OCI-M2 (cell line): ENCODE results near the gene PRADC1.

Experiments used
- DNase-seq: peaks from one replicate; lab custom pipeline; 2025; ENCODE audit not compliant: unreplicated experiment; lab: John Stamatoyannopoulos, UW

Gene PRADC1

GRCh38 chr2:73259276-73259675 is 26.2 kb upstream of the PRADC1 start:
- no peak for DNase-seq

GRCh38 chr2:73258913-73259215 is 25.8 kb upstream of the PRADC1 start:
- DNase-seq = no peak

GRCh38 chr2:73258186-73258912 is 25.3 kb upstream of the PRADC1 start:
- no peak for DNase-seq

GRCh38 chr2:73257425-73258125 is 24.5 kb upstream of the PRADC1 start:
- no peak for DNase-seq

GRCh38 chr2:73257021-73257420 is 24.0 kb upstream of the PRADC1 start:
- DNase-seq = no peak

- DNase-seq = no peak
Observed at GRCh38 chr2:73256618-73256922, 23.5 kb upstream of the PRADC1 start.

- DNase-seq = no peak
Observed at GRCh38 chr2:73255907-73256617, 23.0 kb upstream of the PRADC1 start.

GRCh38 chr2:73255007-73255644 is 22.1 kb upstream of the PRADC1 start:
- no peak for DNase-seq

GRCh38 chr2:73254343-73255006 is 21.4 kb upstream of the PRADC1 start:
- DNase-seq = no peak

GRCh38 chr2:73253901-73254300 is 20.9 kb upstream of the PRADC1 start:
- DNase-seq = no peak

GRCh38 chr2:73253400-73253799 is 20.4 kb upstream of the PRADC1 start:
- DNase-seq = no peak

GRCh38 chr2:73252238-73253027 is 19.4 kb upstream of the PRADC1 start:
- DNase-seq = no peak

- DNase-seq = no peak
Observed at GRCh38 chr2:73250872-73251846, 18.1 kb upstream of the PRADC1 start.

GRCh38 chr2:73249636-73250035 is 16.6 kb upstream of the PRADC1 start:
- DNase-seq = no peak

- DNase-seq = no peak
Observed at GRCh38 chr2:73246850-73247249, 13.8 kb upstream of the PRADC1 start.

GRCh38 chr2:73244580-73244979 is 11.5 kb upstream of the PRADC1 start:
- no peak for DNase-seq

GRCh38 chr2:73243884-73244570 is 11.0 kb upstream of the PRADC1 start:
- no peak for DNase-seq

- DNase-seq = no peak
Observed at GRCh38 chr2:73239776-73240175, 6.7 kb upstream of the PRADC1 start.

- no peak for DNase-seq
Observed at GRCh38 chr2:73238976-73239375, 5.9 kb upstream of the PRADC1 start.
